Measurements from ENCODE around the gene HPSE2.

The HPSE2 gene

GRCh38 chr10:98474628-98475027, 761.0 kb downstream of the HPSE2 start:
- in situ Hi-C loops (cut with MboI; ENCODE audit: low sequenced_read_pairs), result loop anchor here (25.0 kb wide), 2 partner anchors 188 to 563 kb away; no protein-coding TSS in a partner anchor

- in situ Hi-C loops (cut with MboI; ENCODE audit: low sequenced_read_pairs), result loop anchor here (25.0 kb wide), 2 partner anchors 190 to 565 kb away; no protein-coding TSS in a partner anchor
Observed at GRCh38 chr10:98472196-98472595, 763.5 kb downstream of the HPSE2 start.

GRCh38 chr10:98470850-98471249, 764.8 kb downstream of the HPSE2 start:
- in situ Hi-C loops (cut with MboI; ENCODE audit: low sequenced_read_pairs), result loop anchor here (25.0 kb wide), 2 partner anchors 191 to 566 kb away; no protein-coding TSS in a partner anchor

GRCh38 chr10:98469001-98469931, 766.4 kb downstream of the HPSE2 start:
- in situ Hi-C loops (cut with MboI; ENCODE audit: low sequenced_read_pairs), result loop anchor here (25.0 kb wide), 2 partner anchors 193 to 568 kb away; no protein-coding TSS in a partner anchor

GRCh38 chr10:98467506-98468318, 767.9 kb downstream of the HPSE2 start:
- in situ Hi-C loops (cut with MboI; ENCODE audit: low sequenced_read_pairs), result loop anchor here (25.0 kb wide), 2 partner anchors 195 to 570 kb away; no protein-coding TSS in a partner anchor

GRCh38 chr10:98466861-98467505, 768.7 kb downstream of the HPSE2 start:
- in situ Hi-C loops (cut with MboI; ENCODE audit: low sequenced_read_pairs), result loop anchor here (25.0 kb wide), 2 partner anchors 195 to 570 kb away; no protein-coding TSS in a partner anchor

GRCh38 chr10:98465866-98466265, 769.8 kb downstream of the HPSE2 start:
- in situ Hi-C loops (cut with MboI; ENCODE audit: low sequenced_read_pairs), result loop anchor here (25.0 kb wide), 2 partner anchors 196 to 571 kb away; no protein-coding TSS in a partner anchor

- in situ Hi-C loops (cut with MboI; ENCODE audit: low sequenced_read_pairs), result loop anchor here (25.0 kb wide), 2 partner anchors 198 to 573 kb away; no protein-coding TSS in a partner anchor
Observed at GRCh38 chr10:98463976-98464754, 771.5 kb downstream of the HPSE2 start.

- in situ Hi-C loops (cut with MboI; ENCODE audit: low sequenced_read_pairs), result loop anchor here (25.0 kb wide), 2 partner anchors 199 to 574 kb away; no protein-coding TSS in a partner anchor
Observed at GRCh38 chr10:98463016-98463415, 772.6 kb downstream of the HPSE2 start.

GRCh38 chr10:98461500-98461842, 774.2 kb downstream of the HPSE2 start:
- in situ Hi-C loops (cut with MboI; ENCODE audit: low sequenced_read_pairs), result loop anchor here (25.0 kb wide), 2 partner anchors 201 to 576 kb away; no protein-coding TSS in a partner anchor

GRCh38 chr10:98460837-98461499, 774.7 kb downstream of the HPSE2 start:
- in situ Hi-C loops (cut with MboI; ENCODE audit: low sequenced_read_pairs), result loop anchor here (25.0 kb wide), 2 partner anchors 201 to 576 kb away; no protein-coding TSS in a partner anchor

GRCh38 chr10:98458809-98459784, 776.6 kb downstream of the HPSE2 start:
- in situ Hi-C loops (cut with MboI; ENCODE audit: low sequenced_read_pairs), result loop anchor here (25.0 kb wide), 2 partner anchors 203 to 578 kb away; no protein-coding TSS in a partner anchor

- in situ Hi-C loops (cut with MboI; ENCODE audit: low sequenced_read_pairs), result loop anchor here (25.0 kb wide), 2 partner anchors 205 to 580 kb away; no protein-coding TSS in a partner anchor
Observed at GRCh38 chr10:98457721-98458120, 777.9 kb downstream of the HPSE2 start.

- in situ Hi-C loops (cut with MboI; ENCODE audit: low sequenced_read_pairs), result loop anchor here (25.0 kb wide), 2 partner anchors 205 to 580 kb away; no protein-coding TSS in a partner anchor
Observed at GRCh38 chr10:98456686-98457482, 778.8 kb downstream of the HPSE2 start.

- in situ Hi-C loops (cut with MboI; ENCODE audit: low sequenced_read_pairs), result loop anchor here (25.0 kb wide), 2 partner anchors 206 to 581 kb away; no protein-coding TSS in a partner anchor
Observed at GRCh38 chr10:98456043-98456570, 779.5 kb downstream of the HPSE2 start.

- in situ Hi-C loops (cut with MboI; ENCODE audit: low sequenced_read_pairs), result loop anchor here (25.0 kb wide), 2 partner anchors 209 to 584 kb away; no protein-coding TSS in a partner anchor
Observed at GRCh38 chr10:98453729-98454128, 781.9 kb downstream of the HPSE2 start.

All from HL-60/S4 (cell line).